Stimulated activated CD4-positive, alpha-beta T cell treated with anti-CD3 and anti-CD28 coated beads, Interleukin-1b, Interleukin-23, amount 100 ng/mL, for 4 hours (primary cell): ENCODE measurements around the gene PDZRN4.
"Not testable (repeated sequence)": the region's sequence is repeated elsewhere in the genome, so short reads cannot be mapped to it uniquely, and the experiment has no call there.

Source experiments
- DNase-seq, 2 donors: peaks; one replicate each; pipeline ENCODE4 v3.0.0-alpha.2; 2020; ENCODE audit warnings: low read depth in 2 of 2

The PDZRN4 gene

DNA sequence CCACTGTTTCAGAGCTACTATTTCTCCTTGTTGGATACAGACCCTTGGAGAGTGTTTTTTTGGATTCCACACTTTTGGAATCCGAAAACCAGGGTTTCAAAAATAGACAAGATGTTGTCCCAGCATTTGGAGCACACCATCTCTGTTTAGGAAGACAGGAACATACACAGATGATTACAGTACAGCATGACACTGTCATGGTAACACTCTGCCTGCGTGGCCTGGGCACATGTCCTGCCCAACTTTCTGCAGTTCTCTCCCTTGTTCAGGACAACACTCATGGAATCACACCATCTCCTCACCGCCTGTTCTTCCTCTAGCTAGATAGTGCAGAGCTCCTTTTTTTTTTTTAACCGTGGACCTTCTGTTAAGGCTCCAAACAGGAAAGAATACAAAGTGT lies 369.2 kb downstream of the PDZRN4 start:
- DNase-seq = no peak

DNA sequence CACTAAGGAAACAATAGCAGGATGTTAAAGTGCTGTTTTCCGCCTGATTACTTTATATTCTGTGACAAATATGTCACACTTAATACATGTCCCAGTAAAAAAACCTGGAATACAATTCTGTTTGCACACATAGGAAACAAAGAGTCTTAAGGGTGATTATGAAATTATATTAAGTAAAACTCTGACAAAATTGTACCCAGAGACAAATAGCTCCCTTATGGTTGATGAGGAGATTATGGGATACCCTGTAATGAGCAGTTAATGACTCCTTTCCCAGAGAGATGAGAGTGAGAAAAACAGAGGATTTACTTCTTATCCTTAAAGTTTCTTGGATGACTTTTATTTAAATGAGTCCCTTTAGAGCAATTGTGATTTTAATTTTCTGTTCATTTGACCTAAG lies 370.6 kb downstream of the PDZRN4 start:
- DNase-seq = no peak

DNA sequence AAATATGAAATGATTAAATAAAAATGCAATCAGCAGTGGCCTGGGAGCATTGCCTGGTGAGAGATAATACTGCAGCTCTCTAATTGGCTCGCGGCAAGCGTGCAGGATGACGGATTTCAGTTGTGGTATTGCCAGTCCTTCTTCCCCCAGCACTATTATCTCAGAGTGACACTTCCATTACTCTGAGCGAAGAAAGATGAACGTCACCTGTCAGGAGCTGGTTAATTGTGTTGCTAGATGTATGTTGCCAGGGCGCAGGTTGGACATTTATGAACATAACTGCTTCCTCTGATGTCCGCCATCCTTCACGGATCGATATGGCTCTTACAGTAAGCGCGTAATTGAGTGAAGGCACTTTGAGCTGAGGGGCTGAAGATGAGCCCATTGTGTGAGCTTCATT lies 374.9 kb downstream of the PDZRN4 start:
- no peak for DNase-seq

DNA sequence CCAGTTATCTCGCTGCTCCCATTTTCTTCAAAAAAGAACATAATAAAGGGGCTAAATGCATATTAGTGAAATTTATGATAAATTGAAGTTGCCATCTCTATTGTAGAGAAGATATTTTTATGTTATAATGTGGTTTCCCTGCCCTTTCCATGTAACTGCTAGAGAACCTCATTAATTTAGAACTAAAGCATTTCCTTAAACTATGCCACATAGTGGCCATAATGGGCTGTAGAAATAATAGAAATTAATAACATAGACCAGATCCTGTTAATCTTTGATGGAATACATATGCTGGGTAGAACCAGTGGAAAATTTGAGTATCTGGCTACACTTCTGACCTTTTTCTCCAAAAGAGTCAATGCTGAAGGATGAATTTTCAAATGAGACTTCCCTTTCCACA lies 376.7 kb downstream of the PDZRN4 start:
- DNase-seq = no peak

DNA sequence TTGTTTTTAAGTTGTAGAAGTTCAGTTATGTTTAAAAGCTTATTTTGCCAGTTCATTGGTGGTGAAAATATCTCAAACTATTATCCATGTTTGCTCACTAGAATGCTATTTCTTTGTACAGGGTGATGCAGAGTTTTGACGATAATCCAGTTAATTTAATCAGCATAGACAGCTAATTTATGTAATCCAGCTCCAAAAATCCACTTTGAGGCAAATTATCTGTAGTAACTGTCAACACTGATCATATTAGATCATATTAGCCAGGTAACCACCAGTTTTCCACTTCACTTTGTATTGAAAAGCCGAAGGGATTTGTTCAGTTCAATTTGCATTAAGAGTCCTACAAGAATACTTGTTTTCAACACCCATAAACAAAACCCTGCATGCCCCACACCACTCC lies 378.6 kb downstream of the PDZRN4 start:
- DNase-seq = no peak

DNA sequence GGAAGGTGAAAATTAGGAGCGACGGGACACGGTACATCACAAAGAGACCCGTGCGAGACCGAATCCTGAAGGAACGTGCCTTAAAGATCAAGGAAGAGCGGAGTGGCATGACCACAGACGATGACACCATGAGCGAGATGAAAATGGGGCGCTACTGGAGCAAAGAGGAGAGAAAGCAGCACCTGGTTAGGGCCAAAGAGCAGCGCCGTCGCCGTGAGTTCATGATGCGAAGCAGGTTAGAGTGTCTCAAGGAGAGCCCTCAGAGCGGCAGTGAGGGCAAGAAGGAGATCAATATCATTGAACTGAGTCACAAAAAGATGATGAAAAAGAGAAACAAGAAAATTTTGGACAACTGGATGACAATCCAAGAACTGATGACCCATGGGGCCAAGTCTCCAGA lies 385.3 kb downstream of the PDZRN4 start:
- no peak for DNase-seq

DNA sequence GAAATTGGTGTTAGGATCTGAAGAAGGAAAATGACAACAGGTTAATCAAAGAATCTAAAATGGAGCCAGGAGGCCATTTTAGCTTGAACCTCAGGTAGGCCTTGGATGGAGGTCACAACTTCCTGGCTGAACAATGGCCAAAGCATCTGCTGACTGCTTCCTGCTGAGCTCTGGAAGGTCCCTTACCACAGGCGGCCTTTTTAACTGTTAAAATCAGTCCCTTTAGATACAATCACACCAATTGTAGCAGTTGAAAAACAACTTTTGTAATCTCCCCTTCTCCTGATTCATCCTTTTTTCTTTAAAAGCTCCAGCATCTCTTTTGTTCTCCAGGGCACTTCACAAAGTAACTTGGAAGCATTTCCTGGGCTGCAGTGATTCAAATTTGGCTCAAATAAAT lies 388.8 kb downstream of the PDZRN4 start:
- no peak for DNase-seq

DNA sequence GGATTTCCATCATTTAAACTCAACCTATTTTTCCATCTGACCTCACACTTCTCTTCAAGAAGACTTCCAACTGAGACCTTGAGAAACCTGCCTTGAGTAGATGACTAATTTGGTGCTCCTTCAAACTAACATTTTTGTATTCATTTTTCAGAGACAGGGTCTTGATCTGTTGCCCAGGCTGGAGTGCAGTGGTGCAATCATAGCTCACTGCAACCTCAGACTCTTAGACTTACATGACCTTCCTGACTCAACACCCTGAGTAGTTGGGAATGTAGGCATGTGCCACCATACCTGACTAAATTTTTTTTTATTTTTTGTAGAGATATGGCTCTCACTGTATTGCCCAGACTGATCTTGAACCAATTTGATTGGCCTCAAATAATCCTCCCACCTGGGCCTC lies 389.9 kb downstream of the PDZRN4 start:
- DNase-seq = no peak

DNA sequence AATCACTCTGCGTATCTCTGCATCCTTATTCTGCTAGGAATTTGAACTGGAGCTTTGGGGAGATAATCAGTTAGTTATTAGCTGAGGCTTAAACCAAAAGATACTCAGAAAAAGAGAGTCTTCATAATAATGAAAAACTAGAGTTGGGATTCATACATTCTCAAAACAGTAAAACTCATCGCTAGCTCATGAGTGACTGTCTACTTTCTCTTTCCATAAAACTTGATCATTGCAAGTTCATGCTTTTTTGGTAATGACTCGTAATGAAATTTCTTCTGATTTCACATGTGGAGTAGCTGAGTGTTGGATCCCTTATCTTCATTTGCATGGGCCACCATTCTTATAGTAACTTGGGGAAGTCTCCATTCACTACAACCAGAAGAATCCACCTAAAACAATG lies 397.7 kb downstream of the PDZRN4 start:
- DNase-seq = no peak

DNA sequence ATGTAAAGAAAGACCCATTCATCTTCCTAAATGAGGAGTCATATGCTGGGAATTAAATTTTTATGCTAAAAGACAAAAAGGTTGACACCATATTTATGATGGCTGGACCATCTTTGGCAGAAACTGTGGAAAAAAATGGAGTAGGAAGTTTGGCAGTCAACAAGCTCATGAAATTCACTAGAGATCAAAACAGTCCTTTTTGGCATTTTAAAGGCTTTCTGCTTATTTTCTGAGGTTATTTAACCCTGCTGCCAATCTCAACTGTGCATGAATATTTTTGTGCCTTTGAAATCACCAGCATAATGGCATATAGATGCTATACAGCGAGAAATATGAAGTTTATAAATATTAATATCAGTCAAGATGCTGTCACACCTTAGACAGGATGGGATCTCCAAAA lies 399.5 kb downstream of the PDZRN4 start:
- DNase-seq = no peak

DNA sequence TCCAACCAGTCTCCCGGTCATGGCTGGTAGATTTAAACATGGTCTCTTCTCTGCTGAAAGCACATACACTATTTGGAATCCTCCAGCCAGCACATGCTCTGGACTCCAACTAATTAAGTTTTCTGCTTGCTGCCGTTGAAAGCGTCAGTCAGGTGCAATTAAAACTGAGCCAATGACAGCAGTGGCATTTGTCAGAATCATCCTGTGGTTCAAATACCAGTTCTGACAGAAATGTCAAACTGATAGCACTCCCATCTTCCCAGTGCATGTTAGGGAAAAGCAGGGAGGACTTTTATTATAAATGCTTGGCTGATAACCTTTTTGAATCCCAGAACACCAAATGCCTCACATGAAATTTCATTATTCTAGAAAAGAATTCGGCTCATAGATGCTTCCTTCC lies 401.8 kb downstream of the PDZRN4 start:
- no peak for DNase-seq

DNA sequence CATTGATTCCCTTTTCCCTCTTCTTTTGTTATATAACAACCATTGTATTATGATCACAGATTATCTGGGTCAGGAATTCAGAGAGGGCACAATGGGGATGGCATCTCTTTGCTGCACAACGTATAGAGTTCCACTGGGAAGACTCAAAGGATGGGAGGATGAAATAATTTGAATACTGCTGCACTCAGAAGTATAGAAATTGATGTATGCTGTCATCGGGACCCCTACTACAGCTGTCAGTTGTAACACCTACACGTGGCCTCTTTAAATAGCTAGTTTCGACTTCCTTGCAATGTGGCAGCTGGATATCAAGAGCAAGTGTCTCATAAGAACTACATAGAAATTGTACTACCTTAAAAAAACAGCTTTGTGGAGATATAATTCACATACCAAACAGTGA lies 408.1 kb downstream of the PDZRN4 start:
- no peak for DNase-seq

DNA sequence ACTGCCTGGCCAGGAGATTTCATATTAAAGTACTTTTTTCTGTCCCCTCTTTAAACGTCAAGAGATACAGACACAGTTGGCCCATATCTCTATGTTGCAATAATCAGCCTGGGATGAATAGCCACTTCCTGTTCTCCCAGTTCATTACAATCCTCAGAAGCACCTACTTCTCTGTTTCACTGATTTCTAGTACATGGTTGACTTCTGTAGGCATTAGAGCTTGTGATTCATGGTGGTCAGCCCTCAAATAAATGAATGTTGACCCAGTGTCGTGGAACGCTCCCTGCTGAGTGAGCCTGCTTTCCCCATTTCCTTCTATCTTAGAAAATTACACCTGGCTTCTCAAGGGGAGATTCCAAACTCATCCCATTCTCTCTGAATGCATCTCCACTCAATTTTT lies 416.7 kb downstream of the PDZRN4 start:
- no peak for DNase-seq

DNA sequence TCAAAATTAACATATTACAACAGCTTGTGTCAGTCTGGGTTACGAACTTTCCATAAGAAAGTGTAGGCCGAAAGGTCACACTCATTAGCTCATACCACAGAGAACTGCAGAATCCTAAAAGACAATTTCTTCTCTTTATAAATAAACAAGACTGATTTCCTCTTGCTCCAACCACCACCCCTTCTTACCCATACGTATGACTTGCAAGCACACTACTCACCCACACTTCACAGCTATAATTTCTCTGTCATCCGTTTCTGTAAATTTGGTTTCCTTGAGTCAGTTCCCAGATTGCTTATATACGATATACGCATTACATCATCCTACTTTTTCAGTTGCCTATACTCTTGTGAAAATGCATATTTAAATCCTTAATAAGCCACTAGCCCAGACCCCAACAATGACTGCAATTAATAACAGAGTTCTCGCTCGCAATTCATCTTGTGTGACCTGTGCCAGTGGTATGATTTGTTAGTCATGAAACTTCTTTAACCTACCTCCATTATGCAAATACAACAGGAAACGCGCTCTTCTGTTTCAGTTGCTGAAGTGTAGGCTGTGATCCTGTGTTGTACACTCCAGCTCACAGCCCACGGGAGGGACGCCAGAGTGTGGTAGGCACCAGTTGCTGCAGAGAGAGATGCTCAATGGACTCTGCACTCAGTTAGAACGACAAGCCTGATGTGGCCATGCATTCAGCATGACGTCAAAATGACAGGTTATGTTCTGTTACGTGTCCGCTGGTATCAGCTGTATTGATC lies 417.6 kb downstream of the PDZRN4 start:
- DNase-seq = no peak

DNA sequence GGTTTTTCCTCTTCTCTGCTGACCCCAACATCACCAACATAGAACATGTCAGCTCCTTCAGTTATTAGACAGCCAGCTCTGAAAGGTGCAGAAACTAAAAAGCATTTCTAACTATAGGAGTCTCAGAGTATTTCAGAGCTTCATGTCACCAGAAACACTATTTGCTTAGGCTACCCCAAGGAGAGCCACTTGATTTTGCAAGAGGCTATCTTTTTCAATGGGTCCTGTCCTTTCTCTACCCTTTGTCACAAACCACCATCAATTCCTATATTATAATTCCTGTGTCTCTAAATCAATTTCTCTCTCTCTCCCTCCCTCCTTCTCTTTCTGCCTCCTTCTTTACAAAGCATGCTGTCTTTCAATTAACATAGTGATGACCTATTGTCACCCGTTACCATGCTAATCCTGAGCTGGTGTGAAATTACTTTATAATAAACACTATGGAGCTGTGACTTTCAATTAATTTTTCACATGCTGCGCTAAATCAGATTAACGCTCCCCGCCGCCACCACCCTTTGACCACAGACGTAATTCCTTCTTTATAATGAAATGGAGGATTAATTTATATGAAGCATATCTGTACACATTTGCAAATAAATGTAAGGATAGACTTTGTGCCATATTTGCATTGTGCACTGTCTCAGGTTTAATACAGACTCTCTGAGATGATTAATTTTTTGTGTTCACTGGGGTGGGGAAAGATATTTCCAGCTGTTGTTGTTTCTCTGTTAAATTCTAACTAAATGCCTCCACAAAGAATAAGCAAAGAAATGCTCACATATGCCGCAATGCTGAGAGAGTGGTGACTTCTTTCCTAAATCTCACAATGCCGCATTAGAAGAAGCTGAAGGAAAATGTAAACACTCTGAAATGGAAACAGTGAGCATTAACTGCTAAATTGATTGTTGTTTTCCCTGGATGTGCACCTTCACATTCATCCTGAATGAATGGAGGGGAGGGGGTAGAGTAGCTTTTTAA lies 418.6 kb downstream of the PDZRN4 start:
- no peak for DNase-seq

DNA sequence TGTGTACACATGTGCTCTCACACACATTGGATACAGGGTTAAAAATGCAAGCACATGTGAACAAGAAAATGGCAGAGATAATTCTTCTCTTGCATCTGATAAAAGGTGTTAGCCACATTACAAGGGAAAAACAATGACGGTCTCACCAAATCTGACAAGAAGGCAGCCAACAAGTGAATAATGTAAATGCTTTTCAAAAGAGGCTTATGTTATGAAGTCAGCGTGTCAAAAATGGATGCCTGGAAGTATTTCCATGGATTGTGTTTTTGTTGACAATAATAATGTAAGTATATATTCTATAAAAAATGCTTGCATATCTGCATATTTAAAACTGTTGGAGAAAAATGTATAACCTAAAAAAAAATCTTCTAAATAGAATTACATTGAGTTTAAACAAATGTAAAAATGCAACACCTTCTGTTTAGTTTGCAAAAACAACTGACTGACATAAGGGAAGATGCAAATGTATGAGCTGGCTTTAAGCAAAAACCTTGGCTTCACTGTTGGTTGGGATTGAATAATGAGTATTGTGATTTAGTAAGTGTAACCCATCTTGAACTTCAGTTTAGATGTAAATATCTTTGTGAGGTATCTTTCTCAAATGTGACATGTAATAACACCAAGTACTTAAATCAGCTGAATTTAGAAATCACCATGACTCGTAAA lies 424.9 kb downstream of the PDZRN4 start:
- DNase-seq = no peak

DNA sequence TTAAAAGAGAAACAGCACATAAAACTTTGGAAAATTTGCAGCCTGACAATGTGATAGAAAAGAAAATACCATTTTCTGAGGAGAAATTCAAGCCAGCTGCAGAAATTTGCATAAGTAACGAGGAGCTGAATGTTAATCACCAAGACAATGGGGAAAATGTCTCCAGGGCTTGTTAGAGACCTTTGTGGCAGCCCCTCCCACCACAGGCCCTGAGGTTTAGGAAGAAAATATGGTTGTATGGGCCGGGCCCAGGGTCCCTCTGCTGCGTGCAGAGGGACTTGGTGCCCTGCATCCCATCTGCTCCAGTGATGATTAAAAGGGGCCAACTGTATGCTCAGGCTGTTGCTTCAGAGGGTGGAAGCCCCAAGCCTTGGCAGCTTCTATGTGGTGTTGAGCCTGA lies 427.1 kb downstream of the PDZRN4 start:
- DNase-seq = not testable (repeated sequence)

DNA sequence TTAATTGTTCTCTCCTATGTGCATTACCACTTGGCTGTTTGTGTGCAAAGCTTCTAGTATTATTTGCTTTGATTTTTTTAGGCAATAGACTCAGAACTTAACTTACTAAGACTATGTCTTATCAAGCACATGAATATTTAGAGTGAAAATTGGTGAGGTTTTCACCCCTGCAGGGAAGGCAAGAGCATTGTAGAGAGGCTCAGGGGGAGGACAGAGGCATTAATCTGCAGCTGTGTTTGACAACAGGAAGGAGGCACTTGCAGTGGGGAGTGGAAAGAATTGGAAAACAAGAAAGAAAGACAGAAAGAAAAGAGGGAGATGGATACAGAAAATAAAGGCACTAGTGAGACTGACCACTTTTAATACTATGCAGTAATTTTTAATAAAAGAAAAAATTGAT lies 431.6 kb downstream of the PDZRN4 start:
- no peak for DNase-seq

DNA sequence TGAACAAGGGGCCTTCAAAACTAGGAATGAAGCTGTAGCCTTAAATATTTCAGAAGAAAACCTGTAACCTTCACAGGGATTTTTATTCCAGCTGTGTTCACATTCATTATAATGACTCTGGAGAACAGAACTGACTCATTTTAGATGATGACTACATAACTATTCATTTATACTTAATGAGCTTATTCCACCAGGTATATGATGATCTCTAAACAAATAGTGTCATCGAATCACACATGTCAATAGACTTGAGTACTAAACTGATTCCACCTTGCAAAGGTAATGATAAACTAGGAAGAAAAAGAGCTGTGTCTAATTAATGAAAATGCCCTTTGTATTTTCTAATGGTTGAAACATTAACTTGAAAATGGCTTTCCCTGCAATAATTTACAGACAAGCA lies 433.2 kb downstream of the PDZRN4 start:
- DNase-seq = no peak
